Prostate gland (tissue), 2 donors: ENCODE data around the gene SLFN5.

Experiments used
- CTCF ChIP-seq, 4 experiments: fragments of 200-600 bp in 2 of 4; fragments of 450-650 bp in 2 of 4; sonication (generic) in 2 of 4; IDR thresholded peaks; 1 replicate in 3 of 4; 2 replicates in 1 of 4; pipeline ENCODE4 v1.5.1; 2016 to 2019; ENCODE audit warnings: antibody characterized with exemption in 4 of 4, mild to moderate bottlenecking in 2 of 4, moderate library complexity in 2 of 4
- POLR2A ChIP-seq: fragments of 450-650 bp; IDR thresholded peaks from one replicate; pipeline ENCODE4 v1.6.1; 2016; ENCODE audit warnings: antibody characterized with exemption, mild to moderate bottlenecking

GRCh38 chr17:35222452-35222851 lies 20.4 kb upstream of the SLFN5 start:
- TF ChIP-seq CTCF (IDR thresholded peaks at IDR 0.05): no peak
- TF ChIP-seq POLR2A: no peak
